K562 treated with DMSO at 1 percent for 4 hours (cell line): ENCODE results near the gene ZPBP2. TPM values are rescaled to one million over a fixed set of nuclear protein-coding genes. Genes with fewer than 3 reads are reported as not detected.

Source experiments
- total RNA-seq: library from RNA; unstranded; fragments of 300-600 nt; gene quantifications from 2 replicates; pipeline ENCODE4 v1.2.3, GENCODE V29; 2022; ENCODE audit not compliant: insufficient read depth

The ZPBP2 gene, protein sequence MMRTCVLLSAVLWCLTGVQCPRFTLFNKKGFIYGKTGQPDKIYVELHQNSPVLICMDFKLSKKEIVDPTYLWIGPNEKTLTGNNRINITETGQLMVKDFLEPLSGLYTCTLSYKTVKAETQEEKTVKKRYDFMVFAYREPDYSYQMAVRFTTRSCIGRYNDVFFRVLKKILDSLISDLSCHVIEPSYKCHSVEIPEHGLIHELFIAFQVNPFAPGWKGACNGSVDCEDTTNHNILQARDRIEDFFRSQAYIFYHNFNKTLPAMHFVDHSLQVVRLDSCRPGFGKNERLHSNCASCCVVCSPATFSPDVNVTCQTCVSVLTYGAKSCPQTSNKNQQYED
- not detected in 2 replicates for total RNA-seq

DNA sequence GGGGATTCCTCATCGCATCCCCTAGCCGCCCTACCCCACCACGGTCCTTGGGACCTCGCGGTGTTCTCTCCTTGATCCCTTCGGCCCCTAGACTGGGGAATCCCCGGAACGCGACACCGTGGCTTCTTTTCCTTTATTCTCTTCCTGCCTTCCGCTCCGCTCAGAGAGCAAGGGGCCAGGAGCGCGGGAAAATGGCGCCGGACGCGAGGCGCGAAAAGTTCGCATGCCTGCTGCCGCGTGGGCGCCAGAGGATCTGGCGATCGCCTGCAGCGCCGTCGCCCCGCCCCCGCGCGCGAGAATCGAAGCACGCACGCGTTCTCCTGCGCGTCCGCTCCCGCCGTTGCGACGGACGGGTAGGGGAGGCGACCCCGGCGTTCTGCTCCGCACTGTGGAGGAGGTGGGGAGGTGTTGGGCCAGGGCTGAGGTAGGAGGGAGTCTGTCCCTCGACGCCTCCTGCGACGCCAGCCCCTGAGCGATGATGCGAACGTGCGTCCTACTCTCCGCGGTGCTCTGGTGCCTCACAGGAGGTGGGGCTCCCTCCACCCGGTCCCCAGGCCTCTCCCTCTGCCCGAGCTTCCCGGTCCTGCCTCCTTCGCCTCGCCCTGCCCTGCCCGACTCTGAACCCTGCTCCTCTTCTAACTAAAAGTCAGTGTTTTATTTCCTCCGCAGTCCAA is at the start of gene ZPBP2:
Gene ZPBP2, plus strand, starts transcription at position 323 of the 674 bp plus-strand sequence. Its CDS starts 153 bp downstream, at position 476.

DNA sequence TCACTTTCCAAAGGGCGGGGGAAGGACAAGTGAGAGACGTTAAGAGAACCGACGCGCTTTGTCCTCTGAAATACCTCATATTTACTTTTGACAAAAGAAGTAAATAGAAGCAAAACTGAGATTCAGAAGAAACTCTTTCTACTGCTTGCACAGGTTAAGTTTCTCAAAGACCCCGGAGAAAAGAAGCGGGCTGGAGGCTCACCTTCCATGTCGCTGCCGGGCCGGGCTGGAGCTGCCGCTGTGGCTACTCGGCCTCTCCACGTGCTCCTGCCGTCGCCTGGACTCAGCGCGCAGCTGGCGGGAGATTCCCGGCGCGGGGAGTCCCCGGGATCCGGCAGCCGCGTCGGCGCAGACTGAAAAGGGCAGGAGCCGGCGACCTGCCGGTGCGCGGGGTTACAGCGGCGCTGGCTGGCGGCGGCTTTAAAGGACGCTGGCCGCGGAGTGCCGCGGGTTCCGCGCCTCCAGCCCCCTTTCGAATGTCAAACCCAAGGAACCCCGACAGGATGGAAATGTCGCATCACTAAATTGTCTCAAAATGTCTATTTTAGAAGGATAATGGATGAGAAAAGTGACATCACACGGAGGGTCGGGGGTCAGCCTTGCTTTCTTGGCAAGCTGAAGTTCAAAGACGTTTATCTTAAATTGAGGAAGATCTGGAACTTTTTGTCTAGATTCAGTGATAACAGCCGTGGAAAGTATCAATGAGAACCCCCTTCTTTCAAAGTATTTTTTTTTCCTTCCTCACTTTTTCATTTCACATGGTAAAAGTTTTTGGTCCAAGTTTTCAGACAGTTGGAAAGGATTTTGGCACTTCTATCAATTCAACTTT is 3.9 kb upstream of the ZPBP2 start, which contains the start of gene IKZF3:
Gene IKZF3, minus strand, starts transcription at position 395 of the 829 bp plus-strand sequence. Its CDS starts 186 bp downstream, at position 209.

Other genes with a start within 250 kb of the ZPBP2 start
- not detected in 2 replicates for gene PPP1R1B, start 241.2 kb upstream of the ZPBP2 start, total RNA-seq
- 79.9 and 98.4 TPM in 2 replicates for gene STARD3, start 231.1 kb upstream of the ZPBP2 start, total RNA-seq
- gene TCAP, start 202.9 kb upstream of the ZPBP2 start, total RNA-seq = 5.2 and 8.3 TPM in 2 replicates
- gene PNMT, start 199.7 kb upstream of the ZPBP2 start, total RNA-seq = 6.1 and 10.3 TPM in 2 replicates
- gene PGAP3, start 180.1 kb upstream of the ZPBP2 start, total RNA-seq = 7.6 and 8.4 TPM in 2 replicates
- 2.9 and 3.3 TPM in 2 replicates for gene ERBB2, start 168.1 kb upstream of the ZPBP2 start, total RNA-seq
- 67.6 and 81.3 TPM in 2 replicates for gene MIEN1, start 137.7 kb upstream of the ZPBP2 start, total RNA-seq
- gene GRB7, start 130.3 kb upstream of the ZPBP2 start, total RNA-seq = 3.2 and 5.1 TPM in 2 replicates
- 0.47 TPM in 1 of 2 replicates, not detected in the other for gene IKZF3, start 3.9 kb upstream of the ZPBP2 start, total RNA-seq
- 5.5 and 7.0 TPM in 2 replicates for gene GSDMB, start 50.4 kb downstream of the ZPBP2 start, total RNA-seq
- gene ORMDL3, start 59.4 kb downstream of the ZPBP2 start, total RNA-seq = 19.0 and 22.0 TPM in 2 replicates
- not detected in 2 replicates for gene LRRC3C, start 59.5 kb downstream of the ZPBP2 start, total RNA-seq
- gene GSDMA, start 94.8 kb downstream of the ZPBP2 start, total RNA-seq = not detected in 2 replicates
- gene PSMD3, start 112.6 kb downstream of the ZPBP2 start, total RNA-seq = 214 and 226 TPM in 2 replicates
- not detected in 2 replicates for gene CSF3, start 147.2 kb downstream of the ZPBP2 start, total RNA-seq
- 82.2 and 90.7 TPM in 2 replicates for gene MED24, start 186.2 kb downstream of the ZPBP2 start, total RNA-seq
- 16.1 and 20.2 TPM in 2 replicates for gene THRA, start 194.8 kb downstream of the ZPBP2 start, total RNA-seq
- gene NR1D1, start 232.4 kb downstream of the ZPBP2 start, total RNA-seq = 4.1 and 4.9 TPM in 2 replicates